Measurements from ENCODE around the gene PRAMEF7. TPM values are rescaled to one million over a fixed set of nuclear protein-coding genes. Genes with fewer than 3 reads are reported as not detected.
"Not testable (repeated sequence)": the region's sequence is repeated elsewhere in the genome, so short reads cannot be mapped to it uniquely, and the experiment has no call there.

Gene PRAMEF7
- polyA plus RNA-seq (ENCODE audit: insufficient read depth in 1 of 5, insufficient read length in 5 of 5, low replicate concordance in 1 of 5) = not detected
- long read RNA-seq, donor 1 = 0 reads
- long read RNA-seq, donor 2 = 0 reads
- long read RNA-seq, donor 3 = 0 reads
- long read RNA-seq, donor 4 = 0 reads
- long read RNA-seq, donor 5 = 0 reads
- long read RNA-seq, donor 6 = 0 reads
- long read RNA-seq, donor 7 = 0 reads
- long read RNA-seq, donor 8 = 0 reads

DNA sequence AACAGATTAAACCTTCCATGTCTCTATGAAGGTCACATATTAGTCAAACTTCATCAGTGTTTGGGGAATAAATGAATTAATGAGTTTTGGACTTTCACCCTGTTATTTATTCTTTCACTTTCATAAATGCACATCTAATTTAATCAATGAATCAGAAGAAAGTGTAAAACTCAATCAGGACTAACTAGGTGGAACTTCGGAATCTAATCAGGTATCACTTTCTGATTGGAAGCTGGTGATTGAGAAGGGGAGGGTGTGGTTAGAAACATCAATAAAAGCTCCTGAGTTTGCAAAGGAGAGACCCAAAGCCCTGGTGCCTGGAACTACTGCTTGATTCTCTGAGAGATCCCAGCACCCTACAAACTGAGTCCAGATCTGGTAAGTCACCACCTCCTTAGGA is at the start of gene PRAMEF7:
Gene PRAMEF7, plus strand, starts transcription at position 301 of the 400 bp plus-strand sequence. CDS start 1,083 bp downstream, outside the sequence.
- DNase-seq = not testable (repeated sequence)

DNA sequence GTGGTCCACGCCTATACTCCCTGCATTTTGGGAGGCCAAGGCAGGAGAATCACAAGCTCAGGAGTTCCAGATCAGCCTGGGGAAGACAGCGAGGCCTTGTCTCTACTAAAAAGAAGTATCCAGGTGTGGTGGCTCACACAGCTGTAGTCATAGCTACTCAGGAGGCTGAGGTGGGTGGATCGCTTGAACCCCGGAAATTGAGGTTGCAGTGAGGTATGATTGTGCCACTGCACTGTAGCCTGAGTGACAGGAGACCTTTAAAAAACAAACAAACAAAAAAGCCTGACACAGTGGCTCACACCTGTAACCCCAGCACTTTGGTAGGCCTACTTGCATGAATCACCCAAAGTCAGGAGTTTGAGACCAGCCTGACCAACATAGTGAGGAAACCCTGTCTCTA is 38.0 kb upstream of the PRAMEF7 start:
- not testable (repeated sequence) for DNase-seq

DNA sequence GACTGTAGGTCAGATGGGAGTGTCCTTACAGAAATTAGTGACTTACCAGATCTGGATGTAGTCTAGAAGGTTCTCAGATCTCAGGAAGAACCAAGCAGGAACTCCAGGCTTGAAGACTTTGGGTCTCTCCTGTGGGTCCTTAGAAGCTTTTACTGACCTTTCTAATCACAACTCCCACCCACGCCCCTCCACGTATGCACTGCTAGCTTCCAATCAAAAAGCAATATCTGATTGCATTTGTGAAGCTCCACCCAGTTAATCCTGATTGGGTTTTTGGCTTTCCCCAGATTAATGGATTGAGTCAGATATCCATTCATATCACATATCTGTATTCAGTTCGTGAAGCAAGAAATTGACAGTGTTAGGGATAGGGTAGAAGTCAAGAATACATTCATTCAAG is 30.3 kb upstream of the PRAMEF7 start, which contains the start of gene PRAMEF4:
Gene PRAMEF4, minus strand, starts transcription at position 101 of the 400 bp plus-strand sequence. CDS start 2,807 bp downstream, outside the sequence.
- not testable (repeated sequence) for DNase-seq

DNA sequence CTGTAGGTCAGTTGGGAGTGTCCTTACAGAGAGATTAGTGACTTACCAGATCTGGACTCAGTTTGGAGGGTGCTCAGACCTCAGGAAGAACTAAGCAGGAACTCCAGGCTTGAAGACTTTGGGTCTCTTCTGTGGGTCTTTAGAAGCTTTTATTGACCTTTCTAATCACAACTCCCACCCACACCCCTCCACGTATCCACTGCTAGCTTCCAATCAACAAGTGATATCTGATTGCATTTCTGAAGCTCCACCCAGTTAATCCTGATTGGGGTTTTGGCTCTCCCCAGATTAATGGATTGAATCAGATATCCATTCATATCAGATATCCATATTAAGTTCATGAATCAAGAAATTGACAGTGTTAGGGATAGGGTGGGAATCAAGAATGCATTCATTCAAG is 18.2 kb upstream of the PRAMEF7 start, which contains the start of gene PRAMEF10:
Gene PRAMEF10, minus strand, starts transcription at position 101 of the 400 bp plus-strand sequence. CDS start 2,423 bp downstream, outside the sequence.
- DNase-seq = not testable (repeated sequence)

DNA sequence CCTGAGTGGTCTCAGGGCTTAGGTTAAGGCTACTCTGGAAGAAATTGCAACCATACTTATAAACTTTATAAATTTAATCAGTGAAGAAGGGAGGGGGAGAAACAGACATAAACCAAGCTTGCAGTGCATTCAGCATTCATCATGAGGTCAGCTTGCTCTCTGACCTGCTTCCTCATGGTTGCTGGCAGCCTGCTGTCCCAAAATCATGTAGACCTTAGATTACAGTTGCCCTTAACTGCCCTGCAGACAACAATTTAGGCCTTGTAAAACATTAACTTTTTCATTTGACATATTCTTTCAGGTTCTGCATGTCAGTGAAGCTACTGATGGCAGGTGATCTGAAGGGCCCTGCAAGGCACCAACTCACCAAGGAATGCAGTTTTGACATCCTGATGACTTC is 17.2 kb upstream of the PRAMEF7 start:
- DNase-seq = not testable (repeated sequence)

DNA sequence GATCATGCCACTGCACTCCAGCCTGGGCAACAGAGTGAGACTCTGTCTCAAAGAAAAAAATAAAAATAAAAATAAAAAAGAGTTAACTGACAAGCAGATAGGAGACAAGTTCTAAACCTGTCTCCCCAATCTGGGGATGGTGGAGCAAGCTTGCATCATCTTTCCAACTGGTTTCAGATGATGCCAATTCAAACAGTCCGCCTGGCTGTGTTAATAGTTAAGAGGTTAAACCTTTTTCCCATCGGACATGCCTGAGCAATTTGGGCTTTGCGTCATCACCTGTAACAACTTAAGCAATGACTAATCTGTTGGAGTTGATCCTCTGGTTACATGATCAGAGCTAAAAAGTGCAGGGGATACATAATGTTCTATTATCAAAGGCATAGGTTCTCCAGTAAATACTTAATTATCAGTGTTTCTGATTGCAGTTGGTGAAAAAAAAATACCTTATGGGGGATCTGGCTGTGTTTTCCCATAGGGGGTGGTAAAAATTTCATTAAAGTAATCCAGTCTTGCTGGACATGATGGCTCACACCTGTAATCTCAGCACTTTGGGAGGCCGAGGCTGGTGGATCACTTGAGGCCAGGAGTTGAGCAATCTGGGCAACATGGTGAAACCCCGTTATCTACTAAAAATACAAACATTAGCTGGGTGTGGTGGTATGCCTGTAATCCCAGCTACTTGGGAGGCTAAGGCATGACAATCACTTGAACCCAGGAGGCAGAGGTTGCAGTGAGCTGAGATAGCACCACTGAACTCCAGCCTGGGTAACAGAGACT is 12.4 kb upstream of the PRAMEF7 start:
- not testable (repeated sequence) for DNase-seq

DNA sequence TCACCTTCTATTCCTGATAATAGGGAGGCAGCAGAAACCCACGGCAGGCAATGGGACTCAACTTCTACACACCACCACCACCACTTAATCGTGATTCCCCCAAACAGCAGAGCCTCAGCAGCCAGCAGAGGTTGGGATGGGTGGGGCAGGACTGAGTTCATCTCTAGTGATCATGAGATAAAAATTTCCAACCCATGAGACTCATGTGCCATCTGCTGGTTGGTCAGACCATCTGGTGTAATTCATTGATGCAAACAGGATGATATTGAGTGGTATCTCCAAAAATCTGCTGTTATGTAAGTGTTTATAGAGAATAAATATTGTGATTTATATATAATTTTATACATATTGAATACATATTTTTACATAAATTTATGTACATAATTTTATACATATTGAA is 5.3 kb downstream of the PRAMEF7 start:
- DNase-seq = not testable (repeated sequence)

DNA sequence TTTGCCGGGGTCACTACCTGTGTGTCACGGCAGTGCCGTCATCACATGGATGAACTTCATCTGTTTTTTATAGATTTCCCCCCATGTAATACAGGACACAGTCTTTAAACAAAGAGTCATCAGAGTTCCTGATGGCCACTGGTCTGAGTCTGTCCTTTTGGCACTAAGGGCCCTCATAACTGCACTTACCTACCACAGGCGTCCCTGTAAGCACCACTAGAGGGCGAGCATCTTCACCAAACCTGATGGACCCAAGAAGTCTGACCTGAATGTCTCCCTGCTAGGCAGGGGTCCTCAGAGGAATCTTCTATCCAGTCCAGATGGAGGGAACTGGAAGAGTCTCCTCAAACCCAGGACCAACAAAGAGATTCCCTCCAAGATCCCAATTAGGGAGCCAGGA is 8.0 kb downstream of the PRAMEF7 start:
- not testable (repeated sequence) for DNase-seq

DNA sequence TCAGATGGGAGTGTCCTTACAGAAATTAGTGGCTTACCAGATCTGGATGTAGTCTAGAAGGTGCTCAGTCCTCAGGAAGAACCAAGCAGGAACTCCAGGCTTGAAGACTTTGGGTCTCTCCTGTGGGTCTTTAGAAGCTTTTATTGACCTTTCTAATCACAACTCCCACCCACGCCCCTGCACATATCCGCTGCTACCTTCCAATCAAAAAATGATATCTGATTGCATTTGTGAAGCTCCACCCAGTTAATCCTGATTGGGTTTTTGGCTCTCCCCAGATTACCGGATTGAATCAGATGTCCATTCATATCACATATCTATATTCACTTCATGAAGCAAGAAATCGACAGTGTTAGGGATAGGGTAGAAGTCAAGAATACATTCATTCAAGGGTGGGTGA is 31.1 kb downstream of the PRAMEF7 start, which contains the start of gene PRAMEF6:
Gene PRAMEF6, minus strand, starts transcription at position 101 of the 400 bp plus-strand sequence. CDS start 5,062 bp downstream, outside the sequence.
- DNase-seq = not testable (repeated sequence)

Other genes with a start within 250 kb of the PRAMEF7 start
- not detected for gene AADACL3, start 200.5 kb upstream of the PRAMEF7 start, polyA plus RNA-seq (ENCODE audit: insufficient read depth in 1 of 5, insufficient read length in 5 of 5, low replicate concordance in 1 of 5)
- 1 to 10 TPM in 4 of 5 donors, under 1 TPM in 1; 0.26 to 3.0 (median 1.7) TPM for gene CFAP107, start 170.4 kb upstream of the PRAMEF7 start, polyA plus RNA-seq (ENCODE audit: insufficient read depth in 1 of 5, insufficient read length in 5 of 5, low replicate concordance in 1 of 5)
- gene PRAMEF12, start 142.9 kb upstream of the PRAMEF7 start, polyA plus RNA-seq (ENCODE audit: insufficient read depth in 1 of 5, insufficient read length in 5 of 5, low replicate concordance in 1 of 5) = not detected
- not detected for gene PRAMEF1, start 125.2 kb upstream of the PRAMEF7 start, polyA plus RNA-seq (ENCODE audit: insufficient read depth in 1 of 5, insufficient read length in 5 of 5, low replicate concordance in 1 of 5)
- not detected for gene PRAMEF11, start 85.2 kb upstream of the PRAMEF7 start, polyA plus RNA-seq (ENCODE audit: insufficient read depth in 1 of 5, insufficient read length in 5 of 5, low replicate concordance in 1 of 5)
- gene HNRNPCL1, start 67.9 kb upstream of the PRAMEF7 start, polyA plus RNA-seq (ENCODE audit: insufficient read depth in 1 of 5, insufficient read length in 5 of 5, low replicate concordance in 1 of 5) = under 1 TPM in 3 of 5 donors, not detected in 2; 0.15 to 0.28 (median 0.23) TPM
- gene PRAMEF2, start 59.5 kb upstream of the PRAMEF7 start, polyA plus RNA-seq (ENCODE audit: insufficient read depth in 1 of 5, insufficient read length in 5 of 5, low replicate concordance in 1 of 5) = not detected
- not detected for gene PRAMEF4, start 30.4 kb upstream of the PRAMEF7 start, polyA plus RNA-seq (ENCODE audit: insufficient read depth in 1 of 5, insufficient read length in 5 of 5, low replicate concordance in 1 of 5)
- not detected for gene PRAMEF10, start 18.3 kb upstream of the PRAMEF7 start, polyA plus RNA-seq (ENCODE audit: insufficient read depth in 1 of 5, insufficient read length in 5 of 5, low replicate concordance in 1 of 5)
- not detected for gene PRAMEF6, start 31.0 kb downstream of the PRAMEF7 start, polyA plus RNA-seq (ENCODE audit: insufficient read depth in 1 of 5, insufficient read length in 5 of 5, low replicate concordance in 1 of 5)
- gene PRAMEF27, start 140.0 kb downstream of the PRAMEF7 start, polyA plus RNA-seq (ENCODE audit: insufficient read depth in 1 of 5, insufficient read length in 5 of 5, low replicate concordance in 1 of 5) = not detected
- not detected for gene HNRNPCL3, start 144.2 kb downstream of the PRAMEF7 start, polyA plus RNA-seq (ENCODE audit: insufficient read depth in 1 of 5, insufficient read length in 5 of 5, low replicate concordance in 1 of 5)
- not detected for gene PRAMEF25, start 154.2 kb downstream of the PRAMEF7 start, polyA plus RNA-seq (ENCODE audit: insufficient read depth in 1 of 5, insufficient read length in 5 of 5, low replicate concordance in 1 of 5)
- gene HNRNPCL2, start 200.2 kb downstream of the PRAMEF7 start, polyA plus RNA-seq (ENCODE audit: insufficient read depth in 1 of 5, insufficient read length in 5 of 5, low replicate concordance in 1 of 5) = under 1 TPM in 4 of 5 donors, not detected in 1; 0.16 to 0.26 (median 0.23) TPM
- not detected for gene PRAMEF26, start 239.4 kb downstream of the PRAMEF7 start, polyA plus RNA-seq (ENCODE audit: insufficient read depth in 1 of 5, insufficient read length in 5 of 5, low replicate concordance in 1 of 5)
- under 1 TPM in 2 of 5 donors, not detected in 3; 0.28 to 0.38 TPM for gene HNRNPCL4, start 249.0 kb downstream of the PRAMEF7 start, polyA plus RNA-seq (ENCODE audit: insufficient read depth in 1 of 5, insufficient read length in 5 of 5, low replicate concordance in 1 of 5)